NCI-H1092 (cell line): ENCODE data around the gene OR3A2.
"Not testable (repeated sequence)": the region's sequence is repeated elsewhere in the genome, so short reads cannot be mapped to it uniquely, and the experiment has no call there.

Experiments
- DNase-seq: peaks from one replicate; lab custom pipeline; 2025; lab: John Stamatoyannopoulos, UW

OR3A2 gene

DNA sequence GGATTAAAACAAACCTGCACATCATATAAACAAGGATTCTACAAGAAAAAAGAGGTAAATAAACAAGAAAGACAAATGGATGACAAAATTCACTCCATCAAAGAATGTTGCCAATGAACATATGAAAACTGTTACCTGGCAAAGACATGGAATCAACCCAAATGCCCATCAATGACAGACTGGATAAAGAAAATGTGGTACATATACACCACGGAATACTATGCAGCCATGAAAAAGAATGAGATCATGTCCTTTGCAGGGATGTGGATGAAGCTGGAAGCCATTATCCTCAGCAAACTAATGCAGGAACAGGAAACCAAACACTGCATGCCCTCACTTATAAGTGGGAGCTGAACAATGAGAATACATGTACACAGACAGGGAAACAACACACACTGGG, 92.6 kb downstream of the OR3A2 start:
- not testable (repeated sequence) for DNase-seq

DNA sequence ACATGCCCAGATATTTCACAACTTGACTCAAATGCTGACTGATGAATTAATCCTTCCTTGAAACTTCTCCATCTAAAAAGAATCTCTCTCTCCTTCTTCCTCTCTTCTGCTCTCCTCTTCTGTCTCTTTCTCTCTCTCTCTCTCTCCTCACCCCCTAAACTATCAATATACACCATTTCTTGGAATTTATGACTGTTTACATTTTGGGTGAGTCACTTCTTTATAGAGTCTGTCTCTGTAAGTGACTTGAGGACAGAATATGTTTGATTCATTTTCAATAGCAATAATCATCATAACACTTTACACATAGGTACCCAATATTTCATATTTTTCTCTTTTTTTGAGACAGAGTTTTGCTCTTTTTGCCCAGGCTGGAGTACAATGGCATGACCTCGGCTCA, 103.2 kb downstream of the OR3A2 start:
- DNase-seq: no peak

DNA sequence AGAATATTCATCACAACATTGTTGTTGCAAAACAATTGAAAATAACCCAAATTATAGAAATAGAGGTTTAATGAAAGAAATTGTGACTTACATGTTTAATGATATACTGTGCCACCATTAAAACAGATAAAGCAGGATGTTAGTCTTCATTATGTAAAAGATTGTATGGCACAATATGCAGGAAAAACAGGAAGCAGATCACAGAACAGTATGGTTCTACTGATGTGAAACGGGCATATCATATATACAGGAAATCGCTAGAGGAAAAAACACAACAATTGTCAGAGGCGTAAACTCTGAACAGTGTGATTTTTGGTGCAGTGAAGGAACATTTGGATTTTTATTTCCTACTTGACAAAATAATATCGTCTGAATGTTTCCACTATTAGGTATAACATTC, 110.0 kb downstream of the OR3A2 start:
- no peak for DNase-seq

DNA sequence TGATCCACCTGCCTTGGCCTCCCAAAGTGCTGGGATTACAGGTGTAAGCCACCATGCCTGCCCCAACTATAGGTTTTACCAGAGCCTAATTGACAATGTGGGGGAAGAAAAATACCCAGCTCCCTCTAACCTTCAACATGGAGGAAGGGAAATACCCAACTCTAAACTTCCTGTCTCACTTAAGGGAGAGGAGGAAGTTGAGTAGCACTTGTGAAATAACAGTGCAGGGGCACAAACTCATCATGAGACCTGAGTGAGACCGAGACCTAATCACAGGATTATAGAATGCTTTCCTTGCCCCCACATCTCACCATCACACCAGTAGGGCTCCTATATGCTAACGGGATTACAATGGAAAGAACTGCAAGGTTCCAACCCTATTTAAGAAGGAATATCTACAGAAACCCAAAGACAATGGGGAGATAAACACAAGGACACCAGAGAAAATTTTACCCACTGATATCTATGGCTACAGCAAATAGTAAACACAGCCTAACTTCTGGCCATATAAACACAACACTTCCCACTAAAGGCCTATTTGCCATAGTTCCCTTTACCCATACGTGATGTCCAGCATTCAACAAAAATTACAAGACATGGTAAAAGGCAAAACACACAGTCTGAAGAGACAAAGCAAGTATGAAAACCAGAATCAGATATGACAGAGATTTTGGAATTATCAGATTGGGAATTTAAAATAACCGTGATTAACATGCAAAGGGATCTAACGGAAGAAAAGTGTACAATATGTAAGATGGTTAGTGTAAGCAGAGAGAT, 114.8 kb downstream of the OR3A2 start:
- no peak for DNase-seq

DNA sequence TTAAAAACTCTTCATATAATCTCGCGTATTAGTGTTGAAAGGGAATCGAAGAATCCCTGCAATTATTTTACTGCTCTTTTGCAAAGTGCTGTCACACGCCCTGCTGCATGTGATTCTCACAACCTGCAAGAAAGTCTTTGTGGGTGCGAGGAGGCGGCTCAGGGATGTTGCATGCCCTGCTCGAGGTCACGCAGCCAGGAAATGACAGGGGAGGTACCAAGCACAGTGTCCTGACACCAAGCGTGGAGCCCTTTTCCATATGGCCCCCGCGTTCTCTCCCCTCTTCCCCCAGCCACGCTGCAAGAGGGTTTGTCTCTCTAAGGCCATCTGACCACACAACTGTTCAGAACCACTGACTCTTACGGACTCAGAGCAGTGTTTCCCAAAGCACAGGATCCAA, 125.5 kb downstream of the OR3A2 start:
- DNase-seq: no peak

DNA sequence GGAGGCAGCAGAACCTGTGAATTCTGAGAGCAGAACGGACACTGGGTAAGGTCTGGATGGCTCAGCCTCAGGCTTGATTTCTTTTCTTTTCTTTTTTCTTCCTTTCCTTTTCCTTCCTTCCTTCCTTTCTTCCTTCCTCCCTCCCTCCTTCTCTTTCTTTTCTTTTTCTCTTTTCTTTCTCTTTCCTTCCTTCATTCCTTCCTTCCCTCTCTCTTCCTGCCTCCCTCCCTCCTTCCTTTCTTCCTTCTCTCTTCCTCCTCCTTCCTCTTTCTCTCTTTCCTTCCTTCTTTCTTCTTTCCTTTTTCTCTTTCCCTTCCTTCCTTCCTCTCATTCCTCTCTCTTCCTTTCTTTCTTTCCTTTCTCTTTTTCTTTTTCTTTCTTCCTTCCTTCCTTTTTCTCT, 125.9 kb downstream of the OR3A2 start:
- no peak for DNase-seq

DNA sequence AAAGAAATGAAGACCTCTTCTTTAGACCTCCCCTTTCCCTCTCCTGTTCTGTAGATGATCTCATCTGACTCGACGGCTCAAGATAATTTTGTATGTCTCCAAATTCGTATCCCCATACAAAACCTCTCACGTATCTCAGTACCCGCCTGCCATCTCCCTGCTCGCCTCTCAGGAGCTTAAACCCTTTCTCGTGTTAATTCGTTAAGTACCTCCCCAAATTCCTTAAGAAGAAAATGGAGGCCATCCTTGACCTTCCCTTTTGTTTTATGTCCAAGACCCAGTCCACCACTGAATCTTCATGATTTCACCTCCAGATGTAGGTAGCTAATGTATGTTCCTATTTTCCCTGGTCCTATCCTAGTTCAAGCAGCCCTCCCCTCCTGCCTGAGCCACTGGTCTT, 129.5 kb downstream of the OR3A2 start:
- no peak for DNase-seq

DNA sequence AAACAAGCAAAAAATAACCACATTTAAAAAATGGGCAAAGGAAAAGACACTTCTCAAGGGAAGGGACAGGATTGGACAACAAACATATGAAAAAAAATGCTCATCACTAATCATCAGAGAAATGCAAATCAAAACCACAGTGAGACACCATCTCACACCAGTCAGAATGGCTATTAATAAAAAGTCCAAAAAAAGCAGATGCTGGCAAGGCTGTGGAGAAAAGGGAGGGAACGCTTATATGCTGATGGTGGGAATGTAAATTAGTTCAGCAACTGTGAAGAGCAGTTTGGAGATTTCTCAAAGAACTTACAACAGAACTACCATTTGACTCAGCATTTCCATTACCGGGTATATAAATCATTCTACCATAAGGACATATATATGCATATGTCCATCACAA, 137.1 kb downstream of the OR3A2 start:
- not testable (repeated sequence) for DNase-seq

DNA sequence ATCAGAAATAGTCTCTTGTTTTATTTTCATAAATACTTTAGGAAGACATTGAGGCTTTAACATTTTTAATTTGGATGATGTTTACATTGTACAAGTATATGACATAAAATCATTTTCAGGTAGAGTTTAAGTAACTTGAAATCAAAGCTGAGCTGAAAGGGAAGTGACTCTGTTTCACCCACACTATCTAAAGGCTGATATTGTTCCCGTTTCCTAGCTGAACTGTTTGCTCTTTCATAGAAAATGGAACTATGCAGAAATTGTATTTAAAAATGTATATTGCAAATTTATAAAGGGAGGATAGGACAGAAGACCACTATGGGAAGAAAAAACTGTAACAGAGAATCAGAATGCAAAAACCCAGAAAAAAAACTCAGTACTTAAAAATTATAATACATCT, 141.3 kb downstream of the OR3A2 start:
- not testable (repeated sequence) for DNase-seq

DNA sequence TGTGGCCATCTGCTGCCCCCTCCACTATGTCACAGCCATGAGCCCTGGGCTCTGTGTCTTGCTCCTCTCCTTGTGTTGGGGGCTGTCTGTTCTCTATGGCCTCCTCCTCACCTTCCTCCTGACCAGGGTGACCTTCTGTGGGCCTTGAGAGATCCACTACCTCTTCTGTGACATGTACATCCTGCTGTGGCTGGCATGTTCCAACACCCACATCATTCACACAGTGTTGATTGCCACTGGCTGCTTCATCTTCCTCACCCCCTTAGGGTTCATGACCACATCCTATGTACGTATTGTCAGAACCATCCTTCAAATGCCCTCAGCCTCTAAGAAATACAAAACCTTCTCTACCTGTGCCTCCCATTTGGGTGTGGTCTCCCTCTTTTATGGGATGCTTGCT, 145.1 kb downstream of the OR3A2 start:
- not testable (repeated sequence) for DNase-seq

DNA sequence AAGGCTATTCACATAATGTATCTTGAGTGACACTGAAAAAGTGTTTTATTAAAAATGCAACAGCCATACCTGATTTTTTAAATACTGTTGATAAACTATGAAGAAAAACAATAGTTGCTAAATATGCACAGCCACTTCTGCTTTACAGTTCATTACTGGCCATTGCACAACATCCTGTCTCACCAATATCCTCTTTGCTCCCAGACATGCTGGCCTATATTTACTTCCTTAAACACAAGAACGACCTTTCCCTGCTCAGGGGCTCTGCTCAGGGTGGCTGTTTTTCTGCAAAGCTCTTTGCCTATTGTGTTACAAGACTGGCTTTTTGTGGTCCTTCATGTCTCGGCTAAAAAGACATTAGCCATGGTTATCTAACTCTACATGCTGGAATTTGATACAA, 147.4 kb downstream of the OR3A2 start:
- not testable (repeated sequence) for DNase-seq

DNA sequence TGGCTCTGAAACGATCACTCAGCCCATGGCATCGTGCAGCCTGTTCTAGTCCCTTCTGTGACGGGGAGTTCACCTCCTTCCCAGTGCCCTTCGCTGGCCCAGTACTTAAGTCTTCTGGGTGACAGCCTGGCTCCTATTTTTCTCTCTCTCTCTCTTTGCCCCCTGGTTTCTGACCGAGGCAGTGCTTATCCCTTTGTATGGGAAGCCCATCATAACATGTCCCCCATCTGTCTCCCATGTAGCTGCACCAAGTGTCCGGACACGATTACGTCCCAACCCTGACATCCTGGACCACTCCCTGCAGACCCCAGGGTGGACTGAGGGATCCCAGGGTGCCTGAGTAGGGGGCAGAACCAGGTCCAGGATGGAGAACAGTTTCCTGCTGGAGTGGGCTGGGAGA, 153.8 kb downstream of the OR3A2 start:
- not testable (repeated sequence) for DNase-seq
